ENCODE data around the gene WRAP73.

WRAP73 gene

DNA sequence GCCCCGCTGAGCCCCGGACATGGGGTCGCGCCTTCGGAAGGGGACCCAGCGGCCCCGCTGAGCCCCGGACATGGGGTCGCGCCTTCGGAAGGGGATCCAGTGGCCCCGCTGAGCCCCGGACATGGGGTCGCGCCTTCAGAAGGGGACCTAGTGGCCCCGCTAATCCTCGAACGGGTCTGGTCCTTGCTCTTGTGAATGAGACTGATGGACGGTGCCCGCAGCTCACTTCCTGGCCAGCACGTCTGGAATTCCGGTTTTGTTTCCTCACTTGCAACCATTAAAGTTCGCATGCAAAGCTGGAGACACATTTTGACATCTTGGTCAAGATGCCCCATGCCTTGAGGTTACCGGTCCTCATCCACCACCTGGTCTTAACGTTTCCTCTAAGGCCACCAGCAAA, 5.6 kb downstream of the WRAP73 start:
- DNase-seq: no peak

DNA sequence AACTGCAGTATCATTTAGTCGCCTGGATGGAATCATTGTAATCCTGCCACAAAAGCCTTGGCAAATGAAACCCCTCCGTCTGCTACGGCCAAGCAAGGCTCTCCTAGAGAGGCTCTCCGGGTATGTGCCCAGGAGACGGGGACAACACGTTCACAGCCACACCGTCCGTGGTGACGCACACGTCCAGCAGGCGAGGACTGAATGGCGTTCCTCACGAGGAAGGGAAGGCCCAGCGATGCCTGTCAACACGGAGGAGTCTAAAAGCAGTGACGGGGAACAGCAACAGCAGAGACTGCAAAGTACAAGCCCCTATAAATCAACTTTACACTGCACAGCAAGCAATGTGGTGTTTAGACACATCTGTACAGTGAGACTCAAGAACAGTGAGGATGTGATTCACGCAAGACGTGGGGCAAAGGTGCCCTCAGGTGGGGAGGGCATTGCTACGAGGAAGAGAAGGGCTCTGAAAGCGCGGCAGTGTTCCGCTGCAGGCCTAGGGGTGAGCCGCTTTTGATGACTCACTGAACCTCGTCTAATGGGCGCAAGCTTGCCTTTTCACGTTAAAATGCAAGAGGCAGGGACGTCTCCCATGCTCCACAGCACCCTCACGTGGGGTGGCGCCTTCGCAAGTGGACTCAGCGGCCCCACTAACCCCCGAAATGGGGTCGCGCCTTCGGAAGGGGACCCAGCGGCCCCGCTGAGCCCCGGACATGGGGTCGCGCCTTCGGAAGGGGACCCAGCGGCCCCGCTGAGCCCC, 6.8 kb downstream of the WRAP73 start:
- DNase-seq: no peak

DNA sequence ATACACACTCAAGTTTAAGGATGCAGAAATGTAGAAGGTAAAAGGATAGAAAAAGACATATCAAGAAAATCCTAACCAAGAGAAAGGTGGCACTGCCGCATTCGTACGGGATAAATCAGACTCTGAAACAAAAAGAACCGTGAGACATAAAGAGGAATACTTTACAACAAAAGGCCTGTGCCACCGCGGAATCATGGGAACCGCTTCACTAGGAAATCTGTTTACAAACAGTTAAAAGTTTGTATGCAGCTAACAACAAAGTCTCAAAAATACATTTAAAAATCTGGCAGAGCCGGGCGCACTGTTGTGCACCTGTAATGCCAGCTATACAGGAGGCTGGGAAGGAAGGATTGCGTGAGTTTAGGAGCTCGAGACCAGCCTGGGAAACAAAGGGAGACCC, 8.1 kb downstream of the WRAP73 start:
- DNase-seq: no peak

DNA sequence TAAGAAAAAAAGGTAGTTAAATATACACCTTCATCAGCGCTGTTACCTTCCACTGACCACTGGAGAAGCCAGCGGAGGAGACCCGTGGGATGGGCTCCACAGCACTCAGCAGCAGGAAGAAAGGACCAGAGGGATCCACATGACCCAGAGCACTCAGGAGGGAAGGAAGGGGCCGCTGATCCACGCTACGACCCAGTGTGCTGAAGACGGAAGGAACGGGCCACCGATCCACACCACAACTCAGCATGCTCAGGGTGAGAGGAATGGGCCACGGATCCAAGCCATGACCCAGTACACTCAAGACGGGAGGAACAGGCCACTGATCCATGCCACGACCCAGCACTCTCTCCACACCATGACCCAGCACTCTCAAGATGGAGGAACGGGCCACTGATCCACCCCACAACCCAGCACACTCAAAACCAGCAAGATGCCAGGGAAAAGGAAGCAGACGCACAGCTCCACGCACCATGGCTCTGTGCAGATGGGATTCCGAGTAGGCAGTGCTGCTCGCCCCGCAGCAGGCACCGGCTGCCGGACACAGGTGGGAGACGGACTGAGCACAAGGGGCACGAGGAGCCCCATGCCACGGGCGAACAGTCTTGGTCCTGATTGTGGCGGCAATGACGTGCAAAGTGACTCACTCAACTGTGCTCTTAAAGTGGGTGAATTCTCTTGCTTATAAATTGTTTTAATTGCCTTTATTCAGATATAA, 8.7 kb downstream of the WRAP73 start:
- DNase-seq: no peak

GRCh38 chr1:3640121-3640837, 9.6 kb downstream of the WRAP73 start:
- no peak for DNase-seq

DNA sequence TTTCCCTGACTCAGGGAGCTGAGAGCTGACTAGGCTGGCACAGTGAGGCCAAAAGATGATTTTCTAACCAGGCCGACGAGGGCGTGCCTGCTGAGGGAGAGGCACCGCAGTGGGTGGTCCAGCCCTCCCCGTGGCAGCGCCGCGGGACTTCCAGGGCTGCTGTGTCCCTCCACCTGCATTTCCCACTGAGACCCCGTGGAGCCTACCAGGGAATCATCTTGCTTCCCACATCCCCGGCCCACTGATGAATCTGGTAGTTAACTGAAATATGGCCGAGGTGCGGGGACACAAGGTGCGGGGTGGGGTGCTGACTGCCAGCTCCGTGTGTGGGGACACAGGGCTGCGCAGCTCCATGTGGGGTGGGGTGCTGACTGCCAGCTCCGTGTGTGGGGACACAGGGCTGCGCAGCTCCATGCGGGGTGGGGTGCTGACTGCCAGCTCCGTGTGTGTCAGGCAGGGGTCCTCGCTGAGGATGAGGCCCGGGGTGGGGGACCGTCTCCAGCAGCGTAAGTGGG, 10.4 kb downstream of the WRAP73 start:
- DNase-seq: no peak

DNA sequence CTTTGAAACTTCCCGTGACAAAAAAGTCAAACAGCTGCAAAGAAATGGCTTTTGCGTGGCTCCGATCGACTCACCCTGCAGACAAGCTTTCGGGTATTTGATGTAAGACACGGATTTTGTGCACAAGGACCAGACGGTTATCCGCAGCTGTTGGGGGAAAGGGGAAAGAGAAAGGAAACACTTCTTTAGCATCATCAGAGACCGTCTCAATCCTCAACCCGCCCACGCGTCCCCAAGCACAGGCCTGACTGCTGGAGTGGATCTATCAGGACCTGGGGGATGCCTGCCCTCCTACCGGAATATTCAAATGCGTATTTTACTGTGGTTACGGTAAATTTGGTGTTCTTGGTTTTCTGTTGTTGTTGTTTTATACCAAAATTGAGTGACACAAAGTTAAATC, 11.2 kb downstream of the WRAP73 start:
- no peak for DNase-seq

GRCh38 chr1:3638027-3638426, 11.9 kb downstream of the WRAP73 start:
- no peak for DNase-seq

- no peak for DNase-seq
Observed at GRCh38 chr1:3636531-3636930, 13.4 kb downstream of the WRAP73 start.

DNA sequence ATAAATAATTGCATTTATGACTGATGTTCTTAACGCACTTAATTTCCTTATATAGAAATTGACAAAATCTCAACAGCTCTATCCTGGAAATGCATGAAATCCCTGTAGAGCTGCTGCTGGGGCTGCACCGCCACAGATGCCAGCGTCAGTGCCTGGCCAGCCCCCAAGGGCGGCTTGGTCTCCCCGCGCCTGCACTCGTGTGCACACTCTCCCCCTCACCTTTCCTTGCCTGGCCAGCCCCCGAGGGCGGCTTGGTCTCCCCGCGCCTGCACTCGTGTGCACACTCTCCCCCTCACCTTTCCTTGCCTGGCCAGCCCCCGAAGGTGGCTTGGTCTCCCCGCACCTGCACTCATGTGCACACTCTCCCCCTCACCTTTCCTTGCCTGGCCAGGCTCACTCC, 13.8 kb downstream of the WRAP73 start:
- no peak for DNase-seq

GRCh38 chr1:3634059-3634800, 15.7 kb downstream of the WRAP73 start:
- no peak for DNase-seq

DNA sequence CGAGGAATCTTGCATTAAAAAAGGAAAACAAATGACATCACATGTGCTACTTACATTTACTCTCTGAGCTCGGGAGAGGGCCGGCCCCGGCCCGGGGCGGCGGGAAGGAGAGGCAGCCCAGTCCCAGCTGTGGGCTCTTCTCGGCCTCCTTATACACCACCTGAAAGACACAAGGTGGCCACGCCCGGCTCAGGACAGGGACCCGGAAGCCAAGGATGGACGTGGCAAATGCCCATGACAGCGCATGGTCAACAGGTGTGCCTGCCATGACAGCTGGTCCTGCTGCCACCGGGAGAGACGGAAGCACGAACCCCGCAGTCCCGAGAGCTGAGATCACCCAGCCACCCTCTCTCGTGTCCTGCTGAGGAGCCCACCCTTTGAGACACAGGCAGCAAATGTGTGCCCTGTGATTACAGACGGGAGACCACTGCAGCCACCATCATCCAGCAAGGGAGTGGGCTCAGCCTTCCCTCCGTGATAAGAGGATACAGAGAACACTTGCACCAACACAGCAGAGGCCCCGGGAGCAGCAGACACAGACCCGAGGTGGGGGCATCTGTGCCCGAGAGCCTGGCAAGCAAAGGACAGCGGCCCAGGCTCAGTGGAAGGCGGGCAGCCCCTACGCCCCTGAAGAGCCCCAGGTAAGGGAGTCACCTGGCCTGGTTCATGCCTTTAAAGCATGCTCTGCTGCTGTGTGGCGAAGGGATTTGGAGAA, 16.4 kb downstream of the WRAP73 start:
- no peak for DNase-seq

- no peak for DNase-seq
Observed at GRCh38 chr1:3632716-3633343, 17.1 kb downstream of the WRAP73 start.

DNA sequence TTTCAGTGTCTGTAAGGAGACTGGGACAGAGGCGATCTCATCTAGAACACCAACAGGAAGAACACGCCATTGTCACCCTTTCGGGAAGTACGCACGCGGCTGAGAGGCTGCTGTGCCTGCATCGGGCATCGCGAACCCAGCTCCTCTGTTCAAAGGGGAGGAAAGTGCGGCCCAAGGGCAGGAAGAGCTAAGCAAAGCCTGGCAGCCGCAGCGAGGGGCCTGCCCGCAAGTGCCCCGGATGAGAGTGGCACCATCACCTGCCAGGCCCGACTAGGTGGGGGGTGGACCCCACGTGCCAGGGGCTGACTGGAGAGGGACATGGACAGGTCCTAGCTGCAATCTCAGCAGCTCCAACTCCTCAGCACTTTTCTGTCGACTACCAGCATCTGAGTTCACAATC, 17.6 kb downstream of the WRAP73 start:
- DNase-seq: no peak

- DNase-seq: no peak
Observed at GRCh38 chr1:3631320-3632260, 18.3 kb downstream of the WRAP73 start.

DNA sequence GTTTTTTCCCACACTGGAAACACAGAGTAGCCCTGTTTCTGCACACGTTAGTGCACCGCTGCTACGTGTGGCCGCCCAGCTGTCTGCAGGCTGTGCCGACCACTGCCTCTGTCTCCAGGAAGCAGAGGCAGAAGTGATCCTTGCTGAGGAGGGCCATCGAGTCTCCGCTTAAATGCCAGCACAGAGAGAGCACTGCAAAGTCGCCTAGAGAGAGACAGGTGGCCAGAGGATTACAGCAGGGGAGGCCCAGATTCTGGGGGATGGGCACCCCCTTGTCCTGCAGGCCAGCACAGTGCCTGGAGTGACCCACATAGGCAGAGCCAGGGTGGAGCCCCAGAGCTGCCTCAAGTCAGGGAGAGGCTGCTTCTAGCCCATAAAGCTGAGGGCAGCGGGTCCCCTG, 19.0 kb downstream of the WRAP73 start:
- no peak for DNase-seq

GRCh38 chr1:3630161-3630611, 19.7 kb downstream of the WRAP73 start:
- DNase-seq: no peak

GRCh38 chr1:3629561-3630160, 20.2 kb downstream of the WRAP73 start:
- DNase-seq: no peak

- no peak for DNase-seq
Observed at GRCh38 chr1:3628445-3628844, 21.5 kb downstream of the WRAP73 start.
